ENCODE data around the gene CITED2.

CITED2 gene

DNA sequence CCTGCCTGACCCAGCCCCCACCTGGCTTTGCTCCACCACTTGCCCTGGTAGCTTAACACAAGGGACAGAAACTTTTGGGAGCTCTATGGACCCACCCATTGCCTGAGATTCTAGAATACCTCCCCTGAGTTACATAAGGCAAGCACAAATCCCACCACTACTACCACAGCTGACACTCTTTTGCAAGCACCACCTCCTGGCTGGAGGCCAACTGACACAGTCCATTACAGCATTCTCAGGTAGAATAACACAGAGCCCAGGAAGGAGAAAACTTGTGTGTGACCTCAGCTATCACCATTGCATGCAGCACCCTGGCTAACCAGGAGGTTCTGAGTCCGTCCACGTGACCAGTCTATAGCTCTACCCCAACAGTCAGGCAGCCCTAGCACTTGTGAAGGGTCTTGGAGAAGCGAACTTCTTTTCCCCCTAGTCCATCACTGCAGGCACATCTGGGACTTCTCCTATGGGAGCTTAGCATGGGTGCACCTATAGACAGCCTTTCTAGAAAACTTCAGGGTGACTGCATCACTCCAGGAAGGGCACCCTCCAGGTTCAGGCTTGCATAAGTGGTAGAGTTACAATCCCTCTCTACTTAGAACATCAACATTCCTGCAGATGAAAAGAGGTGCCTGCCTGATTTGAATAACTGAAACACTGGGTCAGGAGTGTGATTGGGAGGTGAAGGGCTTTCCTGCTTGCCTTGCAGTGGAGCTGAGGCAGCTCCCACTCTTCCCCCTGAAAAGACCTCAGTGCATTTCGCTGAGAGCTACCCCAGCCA is 30.1 kb downstream of the CITED2 start:
- TF ChIP-seq, protein P1, sequence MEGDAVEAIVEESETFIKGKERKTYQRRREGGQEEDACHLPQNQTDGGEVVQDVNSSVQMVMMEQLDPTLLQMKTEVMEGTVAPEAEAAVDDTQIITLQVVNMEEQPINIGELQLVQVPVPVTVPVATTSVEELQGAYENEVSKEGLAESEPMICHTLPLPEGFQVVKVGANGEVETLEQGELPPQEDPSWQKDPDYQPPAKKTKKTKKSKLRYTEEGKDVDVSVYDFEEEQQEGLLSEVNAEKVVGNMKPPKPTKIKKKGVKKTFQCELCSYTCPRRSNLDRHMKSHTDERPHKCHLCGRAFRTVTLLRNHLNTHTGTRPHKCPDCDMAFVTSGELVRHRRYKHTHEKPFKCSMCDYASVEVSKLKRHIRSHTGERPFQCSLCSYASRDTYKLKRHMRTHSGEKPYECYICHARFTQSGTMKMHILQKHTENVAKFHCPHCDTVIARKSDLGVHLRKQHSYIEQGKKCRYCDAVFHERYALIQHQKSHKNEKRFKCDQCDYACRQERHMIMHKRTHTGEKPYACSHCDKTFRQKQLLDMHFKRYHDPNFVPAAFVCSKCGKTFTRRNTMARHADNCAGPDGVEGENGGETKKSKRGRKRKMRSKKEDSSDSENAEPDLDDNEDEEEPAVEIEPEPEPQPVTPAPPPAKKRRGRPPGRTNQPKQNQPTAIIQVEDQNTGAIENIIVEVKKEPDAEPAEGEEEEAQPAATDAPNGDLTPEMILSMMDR (conservative IDR thresholded peaks at IDR 0.05), result no peak
- TF ChIP-seq ZFX (IDR thresholded peaks at IDR 0.05), result no peak
- H3K27ac ChIP-seq, result no peak overlapping the region

DNA sequence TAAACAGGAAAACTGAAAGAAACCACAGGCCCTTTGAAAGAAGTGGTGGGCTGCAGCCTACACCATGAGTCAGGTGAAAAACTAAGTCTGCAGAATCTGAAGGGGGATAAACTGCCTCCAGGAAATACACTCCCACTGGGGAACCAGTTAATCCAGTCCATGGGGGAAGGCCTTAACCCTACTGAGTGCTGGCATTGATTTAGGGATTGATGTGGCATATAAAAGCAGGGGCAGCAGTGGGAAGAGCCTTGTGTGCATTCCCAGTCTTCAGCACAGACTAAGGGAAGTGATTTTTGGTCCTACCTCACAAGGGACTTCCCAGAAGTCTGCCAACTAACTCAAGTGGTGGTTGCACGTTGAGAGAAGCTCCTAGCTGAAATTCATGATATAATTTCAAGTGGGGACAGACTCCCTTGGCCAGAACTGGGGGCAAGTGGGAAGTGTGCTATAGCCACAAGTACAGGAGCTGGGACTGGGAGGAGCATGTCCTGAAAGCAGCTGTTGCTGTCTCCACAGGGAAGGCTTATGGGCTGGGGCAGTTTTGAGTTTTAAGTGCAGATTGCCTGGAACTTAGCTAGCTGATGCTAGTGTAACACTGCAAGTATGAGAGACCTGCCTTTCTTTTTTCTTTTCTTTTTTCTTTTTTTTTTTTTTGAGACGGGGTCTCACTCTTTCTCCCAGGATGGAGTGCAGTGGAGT is 31.2 kb downstream of the CITED2 start:
- TF ChIP-seq, protein P1 (conservative IDR thresholded peaks at IDR 0.05), result no peak
- no peak overlapping the region for H3K27ac ChIP-seq

DNA sequence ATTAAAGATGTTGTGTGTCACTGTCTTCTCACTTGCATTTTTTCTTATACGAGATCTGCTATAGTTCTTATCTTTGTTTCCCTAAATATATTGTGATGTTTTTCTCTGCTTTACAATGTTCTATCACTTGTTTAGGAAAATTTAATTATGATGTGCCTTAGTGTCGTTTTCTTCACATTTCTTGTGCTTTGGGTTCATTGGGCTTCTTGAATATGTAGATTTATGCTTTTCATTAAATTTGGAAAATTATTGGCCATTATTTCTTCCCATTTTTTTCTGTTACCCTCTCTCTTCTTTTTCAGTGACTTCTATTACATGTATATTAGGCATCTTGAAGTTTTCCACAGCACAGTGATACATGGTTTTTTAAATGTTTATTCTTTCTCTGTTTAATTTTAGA is 33.4 kb downstream of the CITED2 start:
- no peak overlapping the region for H3K27ac ChIP-seq
- TF ChIP-seq, protein P1 (conservative IDR thresholded peaks at IDR 0.05), result no peak

DNA sequence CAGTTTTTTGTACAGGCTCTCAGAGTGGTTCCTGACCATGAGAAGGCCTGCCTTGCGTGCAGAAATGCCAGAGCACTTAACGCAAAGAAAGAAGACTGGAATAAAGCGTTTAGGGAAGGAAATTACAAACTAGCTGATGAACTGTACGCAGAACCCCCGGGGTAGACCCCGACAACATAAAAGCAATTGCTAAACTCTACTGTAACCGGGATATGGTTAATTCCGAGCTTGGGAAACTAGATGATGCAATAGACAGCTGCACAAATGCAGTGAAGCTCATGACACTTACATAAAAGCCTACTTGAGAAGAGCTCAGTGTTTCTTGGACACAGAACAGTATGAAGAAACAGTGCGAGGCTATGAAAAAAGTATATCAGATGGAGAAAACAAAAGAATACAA is 35.7 kb downstream of the CITED2 start:
- TF ChIP-seq ZFX (IDR thresholded peaks at IDR 0.05), result no peak
- TF ChIP-seq, protein P1 (conservative IDR thresholded peaks at IDR 0.05), result no peak
- H3K27ac ChIP-seq, result no peak overlapping the region

DNA sequence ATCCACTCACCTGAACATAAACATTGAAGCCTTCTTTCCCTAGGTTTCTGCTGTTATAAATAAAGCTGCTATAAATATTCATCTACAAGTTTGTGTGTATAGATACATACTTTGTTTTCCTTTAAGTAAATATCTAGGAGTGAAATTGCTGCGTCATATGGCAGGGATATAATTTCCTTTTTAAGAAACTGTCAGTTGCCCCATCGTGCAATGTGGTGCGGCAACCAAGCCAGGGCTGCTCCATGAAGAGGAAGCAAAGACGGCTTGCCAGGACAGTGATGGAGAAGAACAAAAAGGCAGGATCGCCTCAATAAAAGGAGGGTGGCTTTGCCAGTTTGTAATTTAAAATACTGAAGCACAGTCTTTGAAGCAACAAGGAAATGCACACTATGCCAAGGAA is 36.6 kb downstream of the CITED2 start:
- H3K27ac ChIP-seq, result no peak overlapping the region
- TF ChIP-seq, protein P1 (conservative IDR thresholded peaks at IDR 0.05), result no peak
- TF ChIP-seq ZFX (IDR thresholded peaks at IDR 0.05), result no peak

DNA sequence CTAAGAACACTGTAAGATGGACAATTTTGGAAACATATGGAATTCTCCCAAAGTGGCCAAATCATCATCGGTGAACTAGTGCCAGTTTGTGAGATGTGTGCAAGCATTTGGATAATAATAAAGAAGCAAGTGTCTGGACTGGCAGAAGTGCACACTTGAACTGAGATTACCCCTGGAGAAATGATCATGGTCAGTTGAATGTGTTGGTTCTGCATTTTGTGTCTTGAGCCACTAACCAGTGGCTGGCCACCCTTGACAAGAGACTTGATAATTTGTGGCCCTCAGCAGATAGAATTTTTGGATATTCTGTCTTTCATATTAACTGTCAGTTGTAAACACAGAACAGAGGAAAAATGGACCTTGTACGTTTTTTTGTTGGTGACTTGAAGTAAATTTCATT is 37.4 kb downstream of the CITED2 start:
- TF ChIP-seq, protein P1 (conservative IDR thresholded peaks at IDR 0.05), result no peak
- no peak for TF ChIP-seq ZFX (IDR thresholded peaks at IDR 0.05)

DNA sequence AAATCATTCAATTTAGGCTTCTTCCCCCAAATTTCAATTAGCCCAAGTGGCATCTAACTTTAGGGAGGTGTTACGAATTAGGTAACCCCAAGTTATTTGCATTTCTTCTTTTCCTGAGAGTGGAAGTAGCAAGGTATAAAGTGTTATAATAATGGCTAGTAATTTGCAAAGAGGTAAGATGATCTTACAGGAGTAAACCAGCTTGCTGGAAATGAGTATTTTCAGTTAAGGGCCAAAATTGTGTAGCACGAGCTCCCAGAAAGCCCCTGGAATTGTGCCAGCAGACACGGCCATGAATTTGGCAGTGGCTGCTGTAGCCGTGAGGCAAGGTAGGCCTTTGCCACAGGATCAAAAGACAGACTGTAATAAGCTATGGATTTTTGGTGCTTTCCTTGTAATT is 38.0 kb downstream of the CITED2 start:
- H3K27ac ChIP-seq, result no peak overlapping the region
- TF ChIP-seq ZFX (IDR thresholded peaks at IDR 0.05), result no peak
- TF ChIP-seq, protein P1 (conservative IDR thresholded peaks at IDR 0.05), result no peak

More for the DNA sequence above, 37.4 kb downstream of the CITED2 start:
- no peak overlapping the region for H3K27ac ChIP-seq

Measured in C4-2B (cell line).